SK-N-SH treated with all-trans-retinoic acid at 6 μM for 48 hours (cell line): ENCODE results near the gene SPINK9.

Experiments used
- ATAC-seq: fragments of 200-7000 bp; cut with Tn5 transposase; 3 replicates; pipeline ENCODE4 v1.9.1; 2020; ENCODE audit warnings: mild to moderate bottlenecking, moderate library complexity
- ARNTL ChIP-seq: fragments of 450-650 bp; formaldehyde crosslinking; IDR thresholded peaks from 2 replicates; pipeline ENCODE4 v1.5.0; 2020; ENCODE audit warnings: low read depth, mild to moderate bottlenecking, moderate library complexity, borderline replicate concordance
- CSDC2 ChIP-seq: fragments of 250-450 bp; sonication (Bioruptor Pico); IDR thresholded peaks from 2 replicates; pipeline ENCODE4 v1.5.0; 2020; ENCODE audit warnings: mild to moderate bottlenecking, moderate library complexity
- ISL1 ChIP-seq: fragments of 250-450 bp; sonication (Bioruptor Pico); IDR thresholded peaks from 2 replicates; pipeline ENCODE4 v2.1.2; 2022; ENCODE audit warnings: mild to moderate bottlenecking, moderate library complexity
- OSR1 ChIP-seq: fragments of 250-450 bp; sonication (Bioruptor Pico); IDR thresholded peaks from 2 replicates; pipeline ENCODE4 v1.8.0; 2022; ENCODE audit warnings: moderate library complexity, mild to moderate bottlenecking, inconsistent platforms
- PATZ1 ChIP-seq: fragments of 250-450 bp; sonication (Bioruptor Pico); IDR thresholded peaks from 2 replicates; pipeline ENCODE4 v1.8.0; 2020; ENCODE audit warnings: mild to moderate bottlenecking, moderate library complexity, borderline replicate concordance
- POU6F1 ChIP-seq: fragments of 250-450 bp; sonication (Bioruptor Pico); IDR thresholded peaks from 2 replicates; pipeline ENCODE4 v1.8.0; 2021; ENCODE audit warnings: low read depth, mild to moderate bottlenecking, moderate library complexity, borderline replicate concordance
- PPARA ChIP-seq: fragments of 250-450 bp; sonication (Bioruptor Pico); IDR thresholded peaks from 2 replicates; pipeline ENCODE4 v1.5.0; 2020; ENCODE audit warnings: mild to moderate bottlenecking, borderline replicate concordance
- RARB ChIP-seq: fragments of 250-450 bp; sonication (Bioruptor Pico); IDR thresholded peaks from 2 replicates; pipeline ENCODE4 v1.8.0; 2021; ENCODE audit warnings: mild to moderate bottlenecking, moderate library complexity
- SNAI2 ChIP-seq: fragments of 250-450 bp; sonication (Bioruptor Pico); IDR thresholded peaks from 2 replicates; pipeline ENCODE4 v1.5.0; 2020; ENCODE audit warnings: mild to moderate bottlenecking, moderate library complexity
- TCF4 ChIP-seq: fragments of 250-450 bp; sonication (Bioruptor Pico); IDR thresholded peaks from 2 replicates; pipeline ENCODE4 v1.8.0; 2021; ENCODE audit warnings: mild to moderate bottlenecking, moderate library complexity, borderline replicate concordance
- TOX ChIP-seq: fragments of 250-450 bp; sonication (Bioruptor Pico); IDR thresholded peaks from 2 replicates; pipeline ENCODE4 v1.8.0; 2021; ENCODE audit warnings: mild to moderate bottlenecking, moderate library complexity, borderline replicate concordance
- ZC3H10 ChIP-seq: fragments of 250-450 bp; sonication (Bioruptor Pico); IDR thresholded peaks from 2 replicates; pipeline ENCODE4 v1.5.1; 2021; ENCODE audit warnings: mild to moderate bottlenecking, moderate library complexity
- ZFP3 ChIP-seq: fragments of 250-450 bp; sonication (Bioruptor Pico); IDR thresholded peaks from 2 replicates; pipeline ENCODE4 v1.5.0; 2020; ENCODE audit warnings: mild to moderate bottlenecking, moderate library complexity
- ZFP30 ChIP-seq: fragments of 450-650 bp; formaldehyde crosslinking; IDR thresholded peaks from 2 replicates; pipeline ENCODE4 v1.5.0; 2022; ENCODE audit warnings: mild to moderate bottlenecking, moderate library complexity
- ZNF565 ChIP-seq: fragments of 450-650 bp; formaldehyde crosslinking; conservative IDR thresholded peaks from 2 replicates; pipeline ENCODE4 v1.5.0; 2020; ENCODE audit warnings: low read depth, mild to moderate bottlenecking, moderate library complexity
- ZNF70 ChIP-seq: fragments of 450-650 bp; formaldehyde crosslinking; IDR thresholded peaks from 2 replicates; pipeline ENCODE4 v1.5.0; 2020; ENCODE audit warnings: mild to moderate bottlenecking, moderate library complexity
- ZNF8 ChIP-seq: fragments of 450-650 bp; formaldehyde crosslinking; IDR thresholded peaks from 2 replicates; pipeline ENCODE4 v1.5.0; 2020; ENCODE audit warnings: mild to moderate bottlenecking, moderate library complexity
- TF ChIP-seq, protein P1 (sequence below): fragments of 250-450 bp; sonication (Bioruptor Pico); IDR thresholded peaks from 2 replicates; pipeline ENCODE4 v1.5.0; 2020; ENCODE audit warnings: mild to moderate bottlenecking, moderate library complexity
- TF ChIP-seq, protein P2 (sequence below): fragments of 250-450 bp; sonication (Bioruptor Pico); IDR thresholded peaks from 2 replicates; pipeline ENCODE4 v1.5.1; 2021; ENCODE audit warnings: mild to moderate bottlenecking, moderate library complexity

The SPINK9 gene

DNA sequence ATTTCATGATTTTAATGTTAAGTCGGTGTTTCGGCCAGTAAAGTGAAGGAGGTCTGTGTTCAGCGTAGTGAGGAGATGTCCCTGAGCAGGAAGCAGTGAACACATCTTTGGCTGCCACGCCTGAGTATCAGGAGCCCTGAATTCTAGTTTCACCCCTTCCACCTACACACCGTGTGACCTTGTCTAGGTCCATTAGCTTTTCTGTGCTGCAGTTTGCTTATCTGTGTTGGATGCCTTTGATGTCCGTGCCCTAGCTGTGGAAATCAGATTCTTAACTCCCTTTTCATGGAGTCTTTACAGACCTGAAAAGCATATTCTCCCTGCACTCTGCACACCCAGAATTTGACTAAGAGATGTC is 49.0 kb downstream of the SPINK9 start (continued):
- TF ChIP-seq, protein P1, sequence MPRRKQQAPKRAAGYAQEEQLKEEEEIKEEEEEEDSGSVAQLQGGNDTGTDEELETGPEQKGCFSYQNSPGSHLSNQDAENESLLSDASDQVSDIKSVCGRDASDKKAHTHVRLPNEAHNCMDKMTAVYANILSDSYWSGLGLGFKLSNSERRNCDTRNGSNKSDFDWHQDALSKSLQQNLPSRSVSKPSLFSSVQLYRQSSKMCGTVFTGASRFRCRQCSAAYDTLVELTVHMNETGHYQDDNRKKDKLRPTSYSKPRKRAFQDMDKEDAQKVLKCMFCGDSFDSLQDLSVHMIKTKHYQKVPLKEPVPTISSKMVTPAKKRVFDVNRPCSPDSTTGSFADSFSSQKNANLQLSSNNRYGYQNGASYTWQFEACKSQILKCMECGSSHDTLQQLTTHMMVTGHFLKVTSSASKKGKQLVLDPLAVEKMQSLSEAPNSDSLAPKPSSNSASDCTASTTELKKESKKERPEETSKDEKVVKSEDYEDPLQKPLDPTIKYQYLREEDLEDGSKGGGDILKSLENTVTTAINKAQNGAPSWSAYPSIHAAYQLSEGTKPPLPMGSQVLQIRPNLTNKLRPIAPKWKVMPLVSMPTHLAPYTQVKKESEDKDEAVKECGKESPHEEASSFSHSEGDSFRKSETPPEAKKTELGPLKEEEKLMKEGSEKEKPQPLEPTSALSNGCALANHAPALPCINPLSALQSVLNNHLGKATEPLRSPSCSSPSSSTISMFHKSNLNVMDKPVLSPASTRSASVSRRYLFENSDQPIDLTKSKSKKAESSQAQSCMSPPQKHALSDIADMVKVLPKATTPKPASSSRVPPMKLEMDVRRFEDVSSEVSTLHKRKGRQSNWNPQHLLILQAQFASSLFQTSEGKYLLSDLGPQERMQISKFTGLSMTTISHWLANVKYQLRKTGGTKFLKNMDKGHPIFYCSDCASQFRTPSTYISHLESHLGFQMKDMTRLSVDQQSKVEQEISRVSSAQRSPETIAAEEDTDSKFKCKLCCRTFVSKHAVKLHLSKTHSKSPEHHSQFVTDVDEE (CRISPR knock-in tag): no peak
- TF ChIP-seq TCF4 (CRISPR knock-in tag): no peak

GRCh38 chr5:148385094-148385493 is 49.7 kb downstream of the SPINK9 start:
- no peak for ATAC-seq
- TF ChIP-seq RARB (CRISPR knock-in tag) (no peak), OSR1 (CRISPR knock-in tag) (no peak), PPARA (no peak), ZNF565 (CRISPR knock-in tag) (no peak), ISL1 (no peak), CSDC2 (CRISPR knock-in tag) (no peak), ZFP3 (CRISPR knock-in tag) (no peak), TOX (CRISPR knock-in tag) (no peak), ZFP30 (CRISPR knock-in tag) (no peak), SNAI2 (CRISPR knock-in tag) (no peak), ZNF70 (no peak), POU6F1 (CRISPR knock-in tag) (no peak), PATZ1 (no peak), TCF4 (CRISPR knock-in tag) (no peak), ZC3H10 (CRISPR knock-in tag) (no peak), ARNTL (CRISPR knock-in tag) (no peak), ZNF8 (CRISPR knock-in tag) (no peak)
- TF ChIP-seq, protein P2, sequence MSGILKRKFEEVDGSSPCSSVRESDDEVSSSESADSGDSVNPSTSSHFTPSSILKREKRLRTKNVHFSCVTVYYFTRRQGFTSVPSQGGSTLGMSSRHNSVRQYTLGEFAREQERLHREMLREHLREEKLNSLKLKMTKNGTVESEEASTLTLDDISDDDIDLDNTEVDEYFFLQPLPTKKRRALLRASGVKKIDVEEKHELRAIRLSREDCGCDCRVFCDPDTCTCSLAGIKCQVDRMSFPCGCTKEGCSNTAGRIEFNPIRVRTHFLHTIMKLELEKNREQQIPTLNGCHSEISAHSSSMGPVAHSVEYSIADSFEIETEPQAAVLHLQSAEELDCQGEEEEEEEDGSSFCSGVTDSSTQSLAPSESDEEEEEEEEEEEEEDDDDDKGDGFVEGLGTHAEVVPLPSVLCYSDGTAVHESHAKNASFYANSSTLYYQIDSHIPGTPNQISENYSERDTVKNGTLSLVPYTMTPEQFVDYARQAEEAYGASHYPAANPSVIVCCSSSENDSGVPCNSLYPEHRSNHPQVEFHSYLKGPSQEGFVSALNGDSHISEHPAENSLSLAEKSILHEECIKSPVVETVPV: no peak
- TF ChIP-seq, protein P1 (CRISPR knock-in tag): no peak

DNA sequence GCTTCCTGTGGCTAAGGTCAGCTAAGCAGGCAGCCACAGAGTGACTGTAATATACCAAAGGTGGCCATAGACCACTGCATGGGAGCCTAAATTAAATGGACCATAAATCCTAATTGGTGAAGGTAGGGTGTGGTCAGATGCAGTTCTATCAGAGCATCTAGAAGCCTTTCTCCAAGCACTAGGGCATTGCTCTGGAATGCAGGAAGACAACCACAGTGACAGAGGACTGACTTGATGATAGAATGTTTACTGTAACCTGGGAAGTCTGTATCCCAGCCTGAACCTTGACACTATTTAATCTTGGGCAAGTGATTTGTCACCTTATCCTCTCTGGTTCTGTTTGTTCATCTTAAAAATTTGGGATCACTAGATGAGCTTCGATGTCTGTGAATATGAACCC is 50.7 kb downstream of the SPINK9 start:
- ATAC-seq: no peak
- no peak for TF ChIP-seq TOX (CRISPR knock-in tag)
- TF ChIP-seq, protein P2: no peak
- no peak for TF ChIP-seq RARB (CRISPR knock-in tag)
- TF ChIP-seq SNAI2 (CRISPR knock-in tag): no peak
- TF ChIP-seq TCF4 (CRISPR knock-in tag): no peak
- TF ChIP-seq POU6F1 (CRISPR knock-in tag): no peak
- TF ChIP-seq OSR1 (CRISPR knock-in tag): no peak
- TF ChIP-seq, all 23 proteins: peak for 0
